BLaER1 (cell line): ENCODE data around the gene PNKP.

ENCODE experiments used
- H3K27ac ChIP-seq: shearing (Covaris generic); formaldehyde crosslinking; 2 replicates; pipeline ENCODE4 v1.8.1; 2022
- H3K27me3 ChIP-seq: shearing (Covaris generic); formaldehyde crosslinking; 2 replicates; pipeline ENCODE4 v1.8.1; 2022
- H3K36me3 ChIP-seq: shearing (Covaris generic); formaldehyde crosslinking; 2 replicates; pipeline ENCODE4 v1.8.1; 2022
- H3K4me1 ChIP-seq: shearing (Covaris generic); formaldehyde crosslinking; 2 replicates; pipeline ENCODE4 v1.8.1; 2022
- H3K4me2 ChIP-seq: shearing (Covaris generic); formaldehyde crosslinking; 2 replicates; pipeline ENCODE4 v1.8.1; 2022
- H3K4me3 ChIP-seq: shearing (Covaris generic); formaldehyde crosslinking; 2 replicates; pipeline ENCODE4 v1.8.1; 2022
- H3K9ac ChIP-seq: shearing (Covaris generic); formaldehyde crosslinking; 2 replicates; pipeline ENCODE4 v1.8.1; 2022
- H3K9me3 ChIP-seq: shearing (Covaris generic); formaldehyde crosslinking; 2 replicates; pipeline ENCODE4 v1.8.1; 2022
- H4K20me1 ChIP-seq: shearing (Covaris generic); formaldehyde crosslinking; 2 replicates; pipeline ENCODE4 v1.8.1; 2022
- Cebpa-rat ChIP-seq: shearing (Covaris generic); IDR thresholded peaks from 2 replicates; pipeline ENCODE4 v1.8.1; 2022

PNKP gene

GRCh38 chr19:49849433-49850220 is 17.7 kb downstream of the PNKP start:
- Histone ChIP-seq H3K36me3 (peaks cover 14% of the 10 kb centered on the region), H3K9ac (peak overlapping the region; percentile 95; the same call in 1 of the 2 replicates), H3K4me2 (peak overlapping the region; percentile 88), H3K27ac (no peak overlapping the region), H3K4me1 (peaks cover 45% of the 10 kb centered on the region), H3K4me3 (0 out of 2 replicates have a peak overlapping the region, but pooled peaks have one; percentile 94), H4K20me1 (peaks cover 30% of the 10 kb centered on the region), H3K27me3 (no peaks in the 10 kb centered on the region), H3K9me3 (peaks cover 8% of the 10 kb centered on the region; the same call in 1 of the 2 replicates)
- no peak for TF ChIP-seq Cebpa-rat

- Histone ChIP-seq H3K9ac (no peak overlapping the region), H3K27ac (no peak overlapping the region), H3K4me2 (no peak overlapping the region)
Measured at GRCh38 chr19:49848938-49849337, 18.4 kb downstream of the PNKP start.

GRCh38 chr19:49847731-49848696 is 19.4 kb downstream of the PNKP start:
- Histone ChIP-seq H3K36me3 (0 out of 2 replicates have a peak, but pooled peaks cover 6% of the 10 kb centered on the region), H3K4me2 (no peak overlapping the region), H3K27ac (no peak overlapping the region), H3K9ac (no peak overlapping the region), H3K4me1 (peaks cover 45% of the 10 kb centered on the region), H3K4me3 (no peak overlapping the region), H4K20me1 (peaks cover 27% of the 10 kb centered on the region), H3K9me3 (peaks cover 8% of the 10 kb centered on the region; the same call in 1 of the 2 replicates), H3K27me3 (no peaks in the 10 kb centered on the region)
- TF ChIP-seq Cebpa-rat: no peak

More at GRCh38 chr19:49848938-49849337, 18.4 kb downstream of the PNKP start:
- H4K20me1 ChIP-seq: peaks cover 28% of the 10 kb centered on the region
- peaks cover 8% of the 10 kb centered on the region; the same call in 1 of the 2 replicates for H3K9me3 ChIP-seq
- H3K27me3 ChIP-seq: no peaks in the 10 kb centered on the region
- H3K36me3 ChIP-seq: peaks cover 7% of the 10 kb centered on the region; the same call in 1 of the 2 replicates
- H3K4me3 ChIP-seq: no peak overlapping the region
- no peak for TF ChIP-seq Cebpa-rat
- peaks cover 45% of the 10 kb centered on the region for H3K4me1 ChIP-seq

- Histone ChIP-seq H3K4me3 (no peak overlapping the region), H3K4me2 (no peak overlapping the region), H3K36me3 (peaks cover 6% of the 10 kb centered on the region; the same call in 1 of the 2 replicates), H3K4me1 (peaks cover 42% of the 10 kb centered on the region), H3K9me3 (peaks cover 8% of the 10 kb centered on the region; the same call in 1 of the 2 replicates), H3K27me3 (no peaks in the 10 kb centered on the region), H4K20me1 (peaks cover 24% of the 10 kb centered on the region; the same call in 1 of the 2 replicates), H3K9ac (no peak overlapping the region), H3K27ac (no peak overlapping the region)
- TF ChIP-seq Cebpa-rat: no peak
Measured at GRCh38 chr19:49846408-49846807, 21.0 kb downstream of the PNKP start.

GRCh38 chr19:49845414-49845813 is 22.0 kb downstream of the PNKP start:
- Histone ChIP-seq H3K27ac (no peak overlapping the region), H3K9me3 (peaks cover 8% of the 10 kb centered on the region; the same call in 1 of the 2 replicates), H4K20me1 (peaks cover 24% of the 10 kb centered on the region; the same call in 1 of the 2 replicates), H3K4me2 (no peak overlapping the region), H3K4me3 (no peak overlapping the region), H3K4me1 (peaks cover 42% of the 10 kb centered on the region), H3K36me3 (peaks cover 16% of the 10 kb centered on the region), H3K9ac (no peak overlapping the region), H3K27me3 (no peaks in the 10 kb centered on the region)
- TF ChIP-seq Cebpa-rat: no peak

GRCh38 chr19:49844138-49845095 is 23.0 kb downstream of the PNKP start:
- Histone ChIP-seq H3K27ac (no peak overlapping the region), H3K4me1 (peaks cover 35% of the 10 kb centered on the region), H3K4me2 (peak overlapping the region; percentile 63), H4K20me1 (peaks cover 24% of the 10 kb centered on the region; the same call in 1 of the 2 replicates), H3K4me3 (no peak overlapping the region), H3K9ac (no peak overlapping the region), H3K36me3 (peaks cover 25% of the 10 kb centered on the region), H3K27me3 (no peaks in the 10 kb centered on the region; the same call in 1 of the 2 replicates), H3K9me3 (peaks cover 6% of the 10 kb centered on the region; the same call in 1 of the 2 replicates)
- TF ChIP-seq Cebpa-rat: no peak

- H3K4me1 ChIP-seq: peaks cover 29% of the 10 kb centered on the region
- peaks cover 30% of the 10 kb centered on the region; the same call in 1 of the 2 replicates for H4K20me1 ChIP-seq
- no peak overlapping the region for H3K27ac ChIP-seq
- H3K9me3 ChIP-seq: no peaks in the 10 kb centered on the region
- peaks cover 32% of the 10 kb centered on the region for H3K36me3 ChIP-seq
- no peak overlapping the region for H3K4me3 ChIP-seq
- H3K9ac ChIP-seq: no peak overlapping the region
- H3K27me3 ChIP-seq: no peaks in the 10 kb centered on the region; the same call in 1 of the 2 replicates
- no peak for TF ChIP-seq Cebpa-rat
- peak overlapping the region; percentile 63 for H3K4me2 ChIP-seq
Measured at GRCh38 chr19:49843265-49843664, 24.1 kb downstream of the PNKP start.

- H4K20me1 ChIP-seq: peaks cover 46% of the 10 kb centered on the region; the same call in 1 of the 2 replicates
- no peak overlapping the region for H3K4me2 ChIP-seq
- no peak overlapping the region for H3K9ac ChIP-seq
- no peaks in the 10 kb centered on the region; the same call in 1 of the 2 replicates for H3K27me3 ChIP-seq
- H3K27ac ChIP-seq: no peak overlapping the region
- H3K9me3 ChIP-seq: no peaks in the 10 kb centered on the region
- TF ChIP-seq Cebpa-rat: no peak
- peaks cover 29% of the 10 kb centered on the region for H3K4me1 ChIP-seq
- no peak overlapping the region for H3K4me3 ChIP-seq
- H3K36me3 ChIP-seq: peaks cover 57% of the 10 kb centered on the region
Measured at GRCh38 chr19:49840736-49841249, 26.6 kb downstream of the PNKP start.
